HL-60 (cell line): ENCODE measurements around the gene CES2.

Source experiments
- GABPA ChIP-seq: IDR thresholded peaks from 2 replicates; pipeline ENCODE4 v1.6.1; 2012; ENCODE audit warnings: low read depth
- POLR2AphosphoS5 ChIP-seq: IDR thresholded peaks from 2 replicates; pipeline ENCODE4 v1.6.1; 2012; ENCODE audit warnings: low read depth
- SPI1 ChIP-seq: IDR thresholded peaks from 2 replicates; pipeline ENCODE4 v1.6.1; 2012; ENCODE audit warnings: low read depth, mild to moderate bottlenecking, borderline replicate concordance
- TF ChIP-seq, protein P1 (sequence below): IDR thresholded peaks from one replicate; pipeline ENCODE4 v1.5.1; 2011; ENCODE audit warnings: low read length, control low read depth, inconsistent platforms; ENCODE audit not compliant: insufficient read depth

- TF ChIP-seq POLR2AphosphoS5 (no peak), GABPA (no peak), SPI1 (no peak)
- TF ChIP-seq, protein P1, sequence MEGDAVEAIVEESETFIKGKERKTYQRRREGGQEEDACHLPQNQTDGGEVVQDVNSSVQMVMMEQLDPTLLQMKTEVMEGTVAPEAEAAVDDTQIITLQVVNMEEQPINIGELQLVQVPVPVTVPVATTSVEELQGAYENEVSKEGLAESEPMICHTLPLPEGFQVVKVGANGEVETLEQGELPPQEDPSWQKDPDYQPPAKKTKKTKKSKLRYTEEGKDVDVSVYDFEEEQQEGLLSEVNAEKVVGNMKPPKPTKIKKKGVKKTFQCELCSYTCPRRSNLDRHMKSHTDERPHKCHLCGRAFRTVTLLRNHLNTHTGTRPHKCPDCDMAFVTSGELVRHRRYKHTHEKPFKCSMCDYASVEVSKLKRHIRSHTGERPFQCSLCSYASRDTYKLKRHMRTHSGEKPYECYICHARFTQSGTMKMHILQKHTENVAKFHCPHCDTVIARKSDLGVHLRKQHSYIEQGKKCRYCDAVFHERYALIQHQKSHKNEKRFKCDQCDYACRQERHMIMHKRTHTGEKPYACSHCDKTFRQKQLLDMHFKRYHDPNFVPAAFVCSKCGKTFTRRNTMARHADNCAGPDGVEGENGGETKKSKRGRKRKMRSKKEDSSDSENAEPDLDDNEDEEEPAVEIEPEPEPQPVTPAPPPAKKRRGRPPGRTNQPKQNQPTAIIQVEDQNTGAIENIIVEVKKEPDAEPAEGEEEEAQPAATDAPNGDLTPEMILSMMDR: no peak
Measured at GRCh38 chr16:66898207-66898606, 37.1 kb upstream of the CES2 start.
